Body of pancreas (tissue), 4 donors: Measurements from ENCODE around the gene USP53. TPM values are rescaled to one million over a fixed set of nuclear protein-coding genes. Genes with fewer than 3 reads are reported as not detected.

ENCODE experiments used
- ATAC-seq: fragments of 150-250 bp; one replicate; pipeline ENCODE4 v1.9.1; 2016
- DNase-seq, 4 donors: peaks; one replicate each; pipeline ENCODE4 v3.0.0-alpha.2; 2019
- H3K27ac ChIP-seq, 4 donors: fragments of 200-600 bp; sonication (generic); 1 replicate in 3 of 4; 2 replicates in 1 of 4; pipeline versions ENCODE4 v1.5.1 to v1.6.1; 2016 to 2019; ENCODE audit warnings: mild to moderate bottlenecking in 1 of 4, mixed read lengths in 1 of 4, moderate library complexity in 1 of 4
- H3K27me3 ChIP-seq, 2 donors: fragments of 200-600 bp; sonication (generic); one replicate each; pipeline ENCODE4 v1.6.0; 2016; ENCODE audit warnings: mild to moderate bottlenecking in 1 of 2
- H3K36me3 ChIP-seq, 2 donors: fragments of 200-600 bp; sonication (generic); replicated peaks in 1 of 2; 2 replicates each; pipeline ENCODE4 v1.5.1; 2016; ENCODE audit warnings: low read depth in 2 of 2; ENCODE audit not compliant: insufficient read depth in 1 of 2
- H3K4me1 ChIP-seq: fragments of 200-600 bp; sonication (generic); one replicate; pipeline ENCODE4 v1.6.0; 2016
- H3K4me3 ChIP-seq, 2 donors: fragments of 200-600 bp; sonication (generic); 1 replicate in 1 of 2; 2 replicates in 1 of 2; pipeline ENCODE4 v1.5.1; 2016 to 2019
- H3K9me3 ChIP-seq, 3 donors: fragments of 200-600 bp; sonication (generic); 1 replicate in 2 of 3; 2 replicates in 1 of 3; pipeline ENCODE4 v1.5.1; 2016
- POLR2A ChIP-seq, 3 donors: fragments of 450-650 bp; IDR thresholded peaks; one replicate each; pipeline ENCODE4 v1.6.1; 2016; ENCODE audit warnings: antibody characterized with exemption in 3 of 3, mild to moderate bottlenecking in 2 of 3
- WGBS, 2 donors: methylation state at CpG; one replicate each; pipeline ENCODE4 v1.1.5; 2017; 5-methylcytosine and 5-hydroxymethylcytosine counted together
- intact Hi-C: fragments of 100-400 bp; cut with DNase I; formaldehyde crosslinking; loops from one replicate; pipeline ENCODE4 v1.15.1; 2023
- total RNA-seq, 2 donors: library from RNA; depleted of rRNA; stranded (reverse); fragments of >200 nt; gene quantifications; one replicate each; pipeline ENCODE4 v1.1.0, GENCODE V29; 2016
- TF ChIP-seq, protein P1 (sequence below), 7 experiments: fragments of 450-650 bp in 4 of 7; fragments of 200-600 bp in 3 of 7; sonication (generic) in 3 of 7; IDR thresholded peaks; one replicate each; pipeline ENCODE4 v1.5.1; 2016 to 2019; ENCODE audit warnings: antibody characterized with exemption in 7 of 7

The USP53 gene
- total RNA-seq, 2 donors from 2014 or later: 47.5 to 77.6 TPM

DNA sequence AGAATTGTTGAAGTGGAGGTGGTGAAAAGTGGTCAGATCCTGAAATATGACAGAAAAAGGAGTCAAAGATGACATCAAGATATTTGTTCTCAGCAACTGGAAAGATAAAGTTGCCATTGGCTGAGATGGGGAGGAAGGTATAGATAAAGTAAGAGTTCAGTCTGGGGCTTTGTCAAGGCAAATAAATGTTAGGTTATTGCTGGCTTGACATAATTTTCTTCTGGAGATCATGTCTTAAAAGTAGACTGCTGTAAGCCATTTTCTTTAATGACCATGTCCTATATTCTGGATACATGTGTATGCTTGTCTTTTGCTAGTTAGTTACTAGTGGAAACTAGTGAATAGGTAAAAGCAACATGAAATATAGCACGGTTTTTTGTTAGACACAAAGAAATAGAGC lies 5.6 kb downstream of the USP53 start:
- H3K27ac ChIP-seq: no peak overlapping the region
- peaks cover 0 to 3% of the 10 kb centered on the region in 2 donors for H3K36me3 ChIP-seq
- H3K4me1 ChIP-seq: peaks cover 41% of the 10 kb centered on the region
- 94 to 97% methylated on average over 1 of the region's 1 CpG for whole genome bisulfite sequencing, 2 donors
- no peaks in the 10 kb centered on the region for H3K27me3 ChIP-seq
- intact Hi-C loops: no loop called here
- DNase-seq (no peak), ATAC-seq (no peak)
- TF ChIP-seq POLR2A (IDR thresholded peaks at IDR 0.05): no peak
- TF ChIP-seq, protein P1, sequence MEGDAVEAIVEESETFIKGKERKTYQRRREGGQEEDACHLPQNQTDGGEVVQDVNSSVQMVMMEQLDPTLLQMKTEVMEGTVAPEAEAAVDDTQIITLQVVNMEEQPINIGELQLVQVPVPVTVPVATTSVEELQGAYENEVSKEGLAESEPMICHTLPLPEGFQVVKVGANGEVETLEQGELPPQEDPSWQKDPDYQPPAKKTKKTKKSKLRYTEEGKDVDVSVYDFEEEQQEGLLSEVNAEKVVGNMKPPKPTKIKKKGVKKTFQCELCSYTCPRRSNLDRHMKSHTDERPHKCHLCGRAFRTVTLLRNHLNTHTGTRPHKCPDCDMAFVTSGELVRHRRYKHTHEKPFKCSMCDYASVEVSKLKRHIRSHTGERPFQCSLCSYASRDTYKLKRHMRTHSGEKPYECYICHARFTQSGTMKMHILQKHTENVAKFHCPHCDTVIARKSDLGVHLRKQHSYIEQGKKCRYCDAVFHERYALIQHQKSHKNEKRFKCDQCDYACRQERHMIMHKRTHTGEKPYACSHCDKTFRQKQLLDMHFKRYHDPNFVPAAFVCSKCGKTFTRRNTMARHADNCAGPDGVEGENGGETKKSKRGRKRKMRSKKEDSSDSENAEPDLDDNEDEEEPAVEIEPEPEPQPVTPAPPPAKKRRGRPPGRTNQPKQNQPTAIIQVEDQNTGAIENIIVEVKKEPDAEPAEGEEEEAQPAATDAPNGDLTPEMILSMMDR (IDR thresholded peaks at IDR 0.05): no peak
- H3K9me3 ChIP-seq: no peaks in the 10 kb centered on the region
- no peak overlapping the region for H3K4me3 ChIP-seq

GRCh38 chr4:119221412-119221811 lies 8.9 kb downstream of the USP53 start:
- 76 to 93% methylated on average over 4 of the region's 4 CpGs for WGBS, 2 donors
- H3K4me3 ChIP-seq: no peak overlapping the region
- intact Hi-C loops: no loop called here
- peaks cover 29% of the 10 kb centered on the region for H3K4me1 ChIP-seq
- no peaks in the 10 kb centered on the region for H3K9me3 ChIP-seq
- DNase-seq: no peak
- H3K36me3 ChIP-seq: peaks cover 0 to 3% of the 10 kb centered on the region in 2 donors
- no peak overlapping the region for H3K27ac ChIP-seq
- ATAC-seq: no peak
- TF ChIP-seq, protein P1 (IDR thresholded peaks at IDR 0.05): no peak
- no peak for TF ChIP-seq POLR2A (IDR thresholded peaks at IDR 0.05)
- H3K27me3 ChIP-seq: no peaks in the 10 kb centered on the region

- Histone ChIP-seq H3K4me3 (no peak overlapping the region), H3K4me1 (peaks cover 3% of the 10 kb centered on the region), H3K27me3 (no peaks in the 10 kb centered on the region), H3K27ac (no peak overlapping the region), H3K36me3 (no peaks in the 10 kb centered on the region), H3K9me3 (no peaks in the 10 kb centered on the region)
- ATAC-seq: no peak
- no peak for DNase-seq
- TF ChIP-seq, protein P1 (IDR thresholded peaks at IDR 0.05): no peak
- TF ChIP-seq POLR2A (IDR thresholded peaks at IDR 0.05): no peak
- intact Hi-C loops: no loop called here
These were observed 15.2 kb downstream of the USP53 start for GRCh38 chr4:119227690-119228089.

DNA sequence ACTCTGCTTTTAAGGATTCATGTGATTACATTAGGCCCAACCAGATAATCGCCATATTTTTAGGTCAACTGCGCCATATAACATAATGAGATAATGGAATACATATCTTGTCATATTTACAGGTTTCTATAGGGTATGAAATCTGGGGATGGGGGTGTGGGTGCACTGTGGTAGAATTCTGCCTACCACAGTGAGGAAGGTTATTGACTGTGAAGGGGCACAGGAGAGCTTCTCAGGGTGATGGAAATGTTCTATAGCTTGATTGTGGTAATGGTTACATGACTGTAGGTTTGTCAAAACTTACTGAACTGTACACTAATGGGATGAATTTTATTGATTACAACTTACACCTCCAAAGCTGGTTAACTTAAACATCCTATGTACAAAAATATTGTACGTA lies 15.9 kb downstream of the USP53 start:
- no peak overlapping the region for H3K27ac ChIP-seq
- DNase-seq: no peak
- H3K4me1 ChIP-seq: peaks cover 9% of the 10 kb centered on the region
- ATAC-seq: no peak
- intact Hi-C loops: no loop called here
- TF ChIP-seq POLR2A (IDR thresholded peaks at IDR 0.05): no peak
- TF ChIP-seq, protein P1 (IDR thresholded peaks at IDR 0.05): no peak
- no peaks in the 10 kb centered on the region for H3K27me3 ChIP-seq
- H3K4me3 ChIP-seq: no peak overlapping the region
- H3K9me3 ChIP-seq: no peaks in the 10 kb centered on the region
- 93 to 97% methylated on average over 3 of the region's 3 CpGs for WGBS, 2 donors
- H3K36me3 ChIP-seq: no peaks in the 10 kb centered on the region

DNA sequence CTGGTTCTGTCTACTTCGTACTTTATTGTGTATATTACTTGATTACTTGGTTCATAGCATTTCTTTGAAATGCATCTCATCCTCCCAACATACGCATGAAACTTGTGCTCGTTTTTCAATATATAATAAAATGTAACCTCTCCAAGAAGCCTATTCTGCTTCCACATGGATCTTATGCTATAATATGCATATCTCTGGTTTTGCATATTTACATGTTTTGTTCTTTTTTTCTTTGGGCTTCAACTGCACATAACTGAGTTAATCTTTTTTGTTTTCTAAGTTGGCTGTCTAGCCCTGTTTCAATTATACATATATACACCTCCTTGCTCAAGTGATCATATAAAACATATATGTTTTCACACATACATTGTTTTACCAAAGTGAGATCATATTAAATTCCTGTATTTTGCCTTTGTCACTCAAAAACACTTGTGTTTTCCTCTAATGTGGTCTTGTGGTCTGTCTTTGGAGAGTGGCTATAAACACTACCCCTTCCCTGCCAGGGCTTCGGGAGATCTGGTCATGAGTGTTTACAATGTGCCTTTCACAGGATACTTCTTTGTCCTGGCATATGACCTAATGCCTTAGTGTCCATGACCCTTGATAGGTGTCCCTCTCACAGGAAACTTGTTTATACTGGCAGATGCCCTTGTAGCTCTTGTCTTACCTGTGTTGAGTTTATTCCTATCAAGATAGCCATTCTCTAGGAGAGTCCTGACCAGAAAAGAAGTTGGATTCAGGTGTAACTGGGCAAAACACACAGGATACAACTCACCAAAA lies 17.6 kb downstream of the USP53 start:
- no peak for ATAC-seq
- Histone ChIP-seq H3K27me3 (no peaks in the 10 kb centered on the region), H3K4me1 (peaks cover 17% of the 10 kb centered on the region), H3K4me3 (no peak overlapping the region), H3K27ac (no peak overlapping the region), H3K9me3 (no peaks in the 10 kb centered on the region), H3K36me3 (no peaks in the 10 kb centered on the region)
- intact Hi-C loops: no loop called here
- DNase-seq: no peak
- TF ChIP-seq, protein P1 (IDR thresholded peaks at IDR 0.05): no peak
- 72 to 75% methylated on average over 4 of the region's 4 CpGs for WGBS, 2 donors
